H1 (cell line): ENCODE measurements around the gene THRB. TPM values are rescaled to one million over a fixed set of nuclear protein-coding genes. Genes with fewer than 3 reads are reported as not detected.

Experiments
- EGR1 ChIP-seq: IDR thresholded peaks from 2 replicates; pipeline ENCODE4 v1.6.1; 2011; ENCODE audit warnings: low read depth, low read length, borderline replicate concordance
- polyA plus RNA-seq, 7 experiments: library from polyadenylated mRNA; depleted of rRNA in 3 of 7; stranded (reverse) in 5 of 7; unstranded in 2 of 7; fragments of >200 nt in 5 of 7; fragments of 200-250 nt in 2 of 7; gene quantifications; 1 replicate in 5 of 7; 2 replicates in 1 of 7; 4 replicates in 1 of 7; pipeline versions ENCODE4 v1.2.1 to v1.2.3, GENCODE V29; 2011 to 2013; ENCODE audit warnings: missing spikeins in 2 of 7, mixed read lengths in 2 of 7
- total RNA-seq: library from RNA; stranded (reverse); fragmentation: NEBNext Ultra II Directional; extraction: Animal tissue kit (Norgen Biotek cat#: 25700); gene quantifications from 2 replicates; pipeline ENCODE4 v1.2.1, GENCODE V29; 2021

THRB gene
- total and polyA plus RNA-seq, 2 of the 8 experiments (the other 6 are each of a cell fraction or from before 2014, with no cell fraction given): 0.98 to 3.9 TPM

DNA sequence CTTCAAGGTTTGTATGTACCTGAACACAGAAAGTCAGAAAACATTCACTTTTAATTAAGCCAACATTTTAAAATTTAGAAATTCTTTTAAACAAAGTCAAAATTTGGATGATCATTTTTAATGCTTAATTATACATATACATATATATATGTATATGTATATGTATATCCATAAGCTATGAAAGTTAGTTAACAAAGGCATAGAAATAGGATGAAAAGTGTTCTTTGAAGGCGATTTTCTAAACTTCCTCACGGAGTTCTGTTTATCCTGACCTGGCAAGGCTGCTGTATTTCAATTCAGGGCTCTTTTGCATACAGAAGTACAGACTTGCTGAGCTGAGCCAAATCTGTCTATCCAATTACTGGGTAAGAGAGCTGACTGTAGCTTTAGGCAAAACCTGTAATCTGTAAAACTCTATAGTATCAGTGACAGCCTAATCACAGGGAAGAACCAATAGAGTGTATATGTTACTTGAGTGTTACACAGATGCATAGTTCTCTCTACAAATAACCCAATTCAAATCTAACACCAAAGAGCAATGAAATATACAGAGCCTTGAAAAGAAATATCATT, 32.1 kb upstream of the THRB start (continued):
- TF ChIP-seq EGR1: no peak
- TF ChIP-seq, all 59 proteins: peak for 0
